Stimulated activated CD4-positive, alpha-beta T cell treated with anti-CD3 and anti-CD28 coated beads, Interleukin-2, amount 100 ng/mL, for 48 hours (primary cell): Measurements from ENCODE around the gene VAT1.
"Not testable (repeated sequence)": the region's sequence is repeated elsewhere in the genome, so short reads cannot be mapped to it uniquely, and the experiment has no call there.

Experiments used
- DNase-seq, 2 donors: peaks; one replicate each; pipeline ENCODE4 v3.0.0-alpha.2; 2020

VAT1 gene

GRCh38 chr17:43021741-43022512 lies at the start of gene VAT1:
Gene VAT1 (minus strand): TSS chr17:43022385. CDS start chr17:43022322, 63 bp downstream.
- peak; percentile 65 to 66 for DNase-seq

DNA sequence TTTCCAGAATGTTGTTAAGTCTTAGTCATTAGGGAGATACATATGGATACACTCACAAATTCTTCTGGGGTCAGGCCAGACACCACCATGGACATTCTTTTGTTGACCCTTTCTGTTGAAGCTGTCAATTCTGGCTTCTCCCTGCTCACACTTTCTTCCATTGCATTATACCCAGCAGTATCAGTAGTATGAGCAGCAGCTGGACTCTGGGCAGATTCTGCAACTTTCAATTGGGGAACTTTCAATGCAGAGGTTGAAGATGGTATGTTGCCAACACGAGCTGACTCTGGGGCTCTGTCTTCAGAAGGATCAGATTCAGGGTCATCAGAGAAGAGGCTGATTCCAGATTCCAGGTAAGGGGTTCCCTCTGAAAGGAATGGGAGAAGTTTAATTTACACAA lies 48.7 kb upstream of the VAT1 start:
- no peak for DNase-seq

- no peak for DNase-seq
These were observed 48.1 kb upstream of the VAT1 start for GRCh38 chr17:43070257-43070656.

DNA sequence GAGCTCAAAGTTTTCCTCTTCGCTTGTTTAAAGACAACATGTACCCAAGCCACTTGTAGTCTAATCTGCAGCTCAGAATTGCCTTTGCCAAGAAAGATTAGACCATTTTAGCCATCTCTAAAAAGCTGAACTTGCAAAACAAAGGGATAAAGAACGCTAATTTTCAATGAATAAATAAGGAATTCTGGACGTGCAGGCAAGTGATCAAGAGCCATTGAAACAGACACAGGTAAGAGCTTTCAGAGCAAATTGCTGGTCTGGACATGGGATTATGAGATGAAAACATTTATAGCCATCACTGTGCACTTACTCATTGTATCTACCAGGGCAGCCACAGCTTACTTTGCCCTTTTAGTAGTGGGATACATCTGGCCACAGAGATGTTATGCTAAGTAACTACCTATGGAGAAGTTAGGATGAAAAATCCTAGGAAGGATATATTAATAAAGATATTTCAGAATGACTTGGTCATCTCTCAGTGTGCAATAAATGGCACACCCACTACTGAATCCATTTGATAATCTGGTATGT lies 47.2 kb upstream of the VAT1 start:
- DNase-seq, result no peak

- DNase-seq, result no peak
These were observed 46.6 kb upstream of the VAT1 start for GRCh38 chr17:43068570-43069367.

DNA sequence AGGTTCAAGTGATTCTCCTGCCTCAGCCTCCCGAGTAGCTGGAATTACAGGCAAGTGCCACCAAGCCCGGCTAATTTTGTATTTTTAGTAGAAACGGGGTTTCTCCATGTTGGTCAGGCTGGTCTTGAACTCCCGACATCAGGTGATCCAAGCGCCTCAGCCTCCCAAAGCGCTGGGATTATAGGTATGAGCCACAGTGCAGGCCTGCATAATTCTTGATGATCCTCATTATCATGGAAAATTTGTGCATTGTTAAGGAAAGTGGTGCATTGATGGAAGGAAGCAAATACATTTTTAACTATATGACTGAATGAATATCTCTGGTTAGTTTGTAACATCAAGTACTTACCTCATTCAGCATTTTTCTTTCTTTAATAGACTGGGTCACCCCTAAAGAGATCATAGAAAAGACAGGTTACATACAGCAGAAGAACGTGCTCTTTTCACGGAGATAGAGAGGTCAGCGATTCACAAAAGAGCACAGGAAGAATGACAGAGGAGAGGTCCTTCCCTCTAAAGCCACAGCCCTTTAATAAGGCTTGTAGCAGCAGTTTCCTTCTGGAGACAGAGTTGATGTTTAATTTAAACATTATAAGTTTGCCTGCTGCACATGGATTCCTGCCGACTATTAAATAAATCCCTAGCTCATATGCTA lies 40.9 kb upstream of the VAT1 start:
- no peak for DNase-seq

DNA sequence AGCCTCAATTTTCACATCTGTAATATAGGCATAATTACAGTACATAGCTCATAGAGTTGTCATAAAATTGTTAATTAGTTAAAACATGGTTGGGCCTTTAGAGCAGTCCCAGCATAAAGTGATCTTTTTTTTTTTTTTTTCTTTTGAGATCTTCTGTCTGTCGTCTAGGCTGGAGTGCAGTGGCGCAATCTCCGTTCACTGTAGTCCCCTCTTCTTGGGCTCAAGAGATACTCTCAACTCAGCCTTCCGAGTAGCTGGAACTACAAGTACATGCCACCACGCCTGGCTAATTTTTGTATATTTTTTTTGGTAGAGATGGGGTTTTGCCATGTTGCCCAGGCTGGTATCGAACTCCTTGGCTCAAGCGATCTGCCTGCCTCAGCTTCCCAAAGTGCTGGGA lies 33.9 kb upstream of the VAT1 start:
- DNase-seq, result no peak

DNA sequence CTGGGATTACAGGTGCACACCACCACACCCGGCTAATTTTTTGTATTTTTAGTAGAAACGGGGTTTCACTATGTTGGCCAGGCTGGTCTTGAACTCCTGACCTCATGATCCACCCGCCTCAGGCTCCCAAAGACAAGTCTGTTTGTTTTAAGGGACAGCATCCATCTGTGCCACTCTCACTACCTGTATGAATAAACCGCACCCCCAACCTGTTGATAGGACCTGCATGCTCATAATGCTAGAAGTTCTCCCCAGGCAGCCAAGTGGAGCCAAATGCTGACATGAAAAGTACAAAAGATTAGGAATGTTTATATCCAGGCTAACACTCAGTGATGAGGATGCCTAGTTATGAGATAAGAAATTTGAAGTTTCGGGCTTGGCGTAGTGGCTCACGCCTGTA lies 30.8 kb upstream of the VAT1 start:
- DNase-seq, result not testable (repeated sequence)

GRCh38 chr17:43051969-43052368 lies 29.8 kb upstream of the VAT1 start:
- DNase-seq, result no peak

GRCh38 chr17:43044024-43044423 lies 21.8 kb upstream of the VAT1 start:
- DNase-seq, result no peak

- DNase-seq, result no peak
These were observed 21.1 kb upstream of the VAT1 start for GRCh38 chr17:43043307-43043706.

GRCh38 chr17:43042025-43042628 lies 19.9 kb upstream of the VAT1 start:
- no peak for DNase-seq

DNA sequence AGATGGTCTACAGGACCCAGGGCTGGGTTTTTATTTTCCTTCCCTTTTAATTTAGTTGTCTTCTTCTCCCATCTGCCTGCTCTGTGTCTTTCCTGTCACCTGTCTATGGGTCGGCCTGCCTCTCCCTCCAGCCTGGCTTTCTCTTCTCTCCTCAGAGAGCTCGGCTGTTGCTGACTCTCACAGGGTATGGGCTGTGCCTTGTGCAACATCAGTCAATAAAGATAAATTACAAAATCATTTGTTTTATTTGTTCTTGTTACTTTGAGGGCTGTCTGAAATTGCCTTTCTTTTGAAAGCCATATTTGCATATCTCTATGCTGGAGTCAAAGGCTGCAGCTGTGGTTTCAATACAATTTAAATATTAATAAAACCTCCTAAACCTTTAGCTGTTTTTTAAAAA lies 18.5 kb upstream of the VAT1 start:
- DNase-seq, result no peak

DNA sequence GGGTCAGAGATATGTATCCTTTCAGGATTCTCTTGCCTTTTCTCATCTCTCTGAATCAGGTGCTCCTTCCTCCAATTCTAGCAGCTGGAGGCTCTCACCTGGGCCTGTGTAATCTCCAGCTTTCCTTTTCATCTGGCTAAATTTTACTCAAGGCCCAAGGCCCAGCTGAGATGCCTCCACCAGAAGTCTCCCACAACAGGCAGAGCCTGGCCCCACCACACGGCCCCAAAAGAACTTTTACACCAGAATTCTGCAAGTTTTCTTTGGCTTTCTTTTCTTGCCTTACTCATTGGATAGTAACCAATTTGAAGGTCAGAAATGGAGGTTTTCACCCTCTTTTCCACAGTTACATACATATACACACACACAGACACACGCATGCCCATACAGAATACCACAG lies 17.5 kb upstream of the VAT1 start:
- no peak for DNase-seq

DNA sequence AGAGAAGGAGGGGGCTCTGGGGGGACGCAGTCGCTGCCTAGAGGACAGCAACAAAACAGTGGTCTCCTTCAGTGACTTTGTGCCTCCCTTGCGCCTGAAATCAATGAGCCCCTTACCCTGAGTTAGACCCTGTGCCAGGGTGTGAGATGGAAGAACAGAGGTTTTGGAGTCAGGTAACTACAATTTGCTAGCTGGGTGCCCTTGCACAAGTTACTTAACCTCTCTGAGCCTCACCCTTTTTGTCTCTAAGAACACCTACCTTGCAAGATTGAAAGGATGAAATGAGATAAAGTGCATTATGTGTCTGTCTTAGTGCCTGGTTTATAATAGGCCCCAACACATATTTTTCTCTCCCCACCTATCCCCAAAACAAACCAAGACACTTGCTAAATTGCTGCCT lies 12.7 kb upstream of the VAT1 start:
- DNase-seq, result no peak

GRCh38 chr17:43033948-43034881 lies 12.0 kb upstream of the VAT1 start:
- no peak for DNase-seq

- DNase-seq, result no peak
These were observed 9.5 kb upstream of the VAT1 start for GRCh38 chr17:43031666-43032065.

- DNase-seq, result no peak
These were observed 8.1 kb upstream of the VAT1 start for GRCh38 chr17:43030137-43030767.

DNA sequence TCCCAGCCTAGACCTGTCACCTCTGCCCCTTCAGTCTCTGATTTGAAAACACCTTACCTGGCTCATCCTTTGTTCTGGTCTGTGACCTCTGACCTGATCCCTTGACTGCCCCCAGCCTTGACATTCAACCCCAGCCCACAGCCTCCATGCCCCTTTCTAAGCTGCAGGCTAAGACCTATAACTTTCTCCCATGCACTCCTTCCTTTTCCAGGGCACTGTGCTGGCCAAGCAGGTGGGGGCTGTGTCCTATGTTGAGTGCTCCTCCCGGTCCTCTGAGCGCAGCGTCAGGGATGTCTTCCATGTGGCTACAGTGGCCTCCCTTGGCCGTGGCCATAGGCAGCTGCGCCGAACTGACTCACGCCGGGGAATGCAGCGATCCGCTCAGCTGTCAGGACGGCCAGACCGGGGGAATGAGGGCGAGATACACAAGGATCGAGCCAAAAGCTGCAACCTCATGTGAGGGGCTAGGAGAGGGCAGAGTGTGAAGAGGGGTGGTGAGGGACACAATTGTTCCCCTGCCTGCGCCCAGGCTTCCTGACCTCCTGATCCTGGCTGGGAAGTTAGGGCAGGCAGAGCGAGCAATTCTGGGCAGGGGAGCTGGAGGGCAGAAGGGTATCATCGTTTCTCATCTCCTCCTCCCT lies 6.2 kb upstream of the VAT1 start:
- no peak for DNase-seq

- no peak for DNase-seq
These were observed 5.2 kb upstream of the VAT1 start for GRCh38 chr17:43027091-43028032.
